ENCODE results near the gene OSGIN1. TPM values are rescaled to one million over a fixed set of nuclear protein-coding genes. Genes with fewer than 3 reads are reported as not detected.
"Not testable (repeated sequence)": the region's sequence is repeated elsewhere in the genome, so short reads cannot be mapped to it uniquely, and the experiment has no call there.

Gene OSGIN1
- total RNA-seq, 4 donors from 2014 or later: 17.3 to 99.7 (median 75.2) TPM

- TF ChIP-seq CTCF (IDR thresholded peaks at IDR 0.05) (no peak), POLR2A (IDR thresholded peaks at IDR 0.05) (no peak)
- H3K4me1 ChIP-seq: peaks cover 0 to 11% (median 0%) of the 10 kb centered on the region in 4 donors
- H3K27ac ChIP-seq: no peak overlapping the region
- no peaks in the 10 kb centered on the region for H3K9me3 ChIP-seq
- H3K4me3 ChIP-seq: no peak overlapping the region
- H3K27me3 ChIP-seq: no peaks in the 10 kb centered on the region
- H3K36me3 ChIP-seq: no peaks in the 10 kb centered on the region
- no peak for DNase-seq
Observed at GRCh38 chr16:83946781-83947566, 6.1 kb upstream of the OSGIN1 start.

- Histone ChIP-seq H3K4me1 (peaks cover 0 to 17% (median 1%) of the 10 kb centered on the region in 4 donors), H3K27me3 (no peaks in the 10 kb centered on the region), H3K27ac (no peak overlapping the region), H3K9me3 (no peaks in the 10 kb centered on the region), H3K4me3 (no peak overlapping the region), H3K36me3 (no peaks in the 10 kb centered on the region)
- TF ChIP-seq POLR2A (IDR thresholded peaks at IDR 0.05): no peak
- no peak for TF ChIP-seq CTCF (IDR thresholded peaks at IDR 0.05)
- DNase-seq: no peak
Observed at GRCh38 chr16:83947642-83948234, 5.3 kb upstream of the OSGIN1 start.

- Histone ChIP-seq H3K27me3 (no peaks in the 10 kb centered on the region), H3K4me1 (peaks cover 0 to 25% (median 6%) of the 10 kb centered on the region in 4 donors), H3K4me3 (no peak overlapping the region), H3K9me3 (no peaks in the 10 kb centered on the region), H3K27ac (peak overlapping the region in 2 of 4 donors; percentile 47 to 52), H3K36me3 (no peaks in the 10 kb centered on the region)
- DNase-seq: peak in 2 of 3 donors; percentile 63
- TF ChIP-seq CTCF (IDR thresholded peaks at IDR 0.05) (no peak), POLR2A (IDR thresholded peaks at IDR 0.05) (no peak)
Observed at GRCh38 chr16:83948914-83949723, 3.9 kb upstream of the OSGIN1 start.

DNA sequence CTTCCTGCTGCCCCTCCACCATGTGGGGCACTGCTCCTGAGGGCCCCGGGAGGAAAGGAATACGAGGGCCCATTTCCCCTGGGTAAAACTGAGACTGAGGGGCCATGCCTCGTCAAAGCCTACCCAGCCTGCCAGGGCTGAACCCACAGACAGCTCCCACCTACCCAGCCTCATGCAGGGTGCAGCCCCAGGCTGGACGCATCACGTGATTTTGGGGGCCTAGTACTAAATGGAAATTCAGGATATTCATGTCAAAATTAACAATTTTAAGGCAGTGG, 3.4 kb upstream of the OSGIN1 start:
- Histone ChIP-seq H3K36me3 (no peaks in the 10 kb centered on the region), H3K27ac (no peak overlapping the region), H3K4me3 (no peak overlapping the region), H3K9me3 (no peaks in the 10 kb centered on the region), H3K27me3 (no peaks in the 10 kb centered on the region), H3K4me1 (peaks cover 2 to 29% (median 6%) of the 10 kb centered on the region in 4 donors)
- TF ChIP-seq POLR2A (IDR thresholded peaks at IDR 0.05) (no peak), CTCF (IDR thresholded peaks at IDR 0.05) (no peak)
- DNase-seq: no peak

- H3K27me3 ChIP-seq, DNase-seq, H3K4me3 ChIP-seq, H3K36me3 ChIP-seq, H3K9me3 ChIP-seq, H3K27ac ChIP-seq: not testable (repeated sequence)
- peaks cover 4 to 41% (median 6%) of the 10 kb centered on the region in 4 donors for H3K4me1 ChIP-seq
Observed at GRCh38 chr16:83950862-83951399, 2.1 kb upstream of the OSGIN1 start.

All from Peyer's patch (tissue), 4 donors.